GM08714 (cell line): ENCODE results near the gene FOLR3.
"Not testable (repeated sequence)": the region's sequence is repeated elsewhere in the genome, so short reads cannot be mapped to it uniquely, and the experiment has no call there.

Experiments
- H3K4me3 ChIP-seq: fragments of 200-500 bp; sonication (Bioruptor generic); 2 replicates; pipeline ENCODE4 v1.5.1; 2014; ENCODE audit warnings: mild to moderate bottlenecking, low read length, inconsistent platforms
- ZNF274 ChIP-seq: IDR thresholded peaks from 2 replicates; pipeline ENCODE4 v1.6.1; 2012; ENCODE audit warnings: mild to moderate bottlenecking, low read depth, low read length

FOLR3 gene

GRCh38 chr11:72173291-72173690, 37.8 kb downstream of the FOLR3 start:
- TF ChIP-seq ZNF274 = no peak
- no peak overlapping the region for H3K4me3 ChIP-seq

DNA sequence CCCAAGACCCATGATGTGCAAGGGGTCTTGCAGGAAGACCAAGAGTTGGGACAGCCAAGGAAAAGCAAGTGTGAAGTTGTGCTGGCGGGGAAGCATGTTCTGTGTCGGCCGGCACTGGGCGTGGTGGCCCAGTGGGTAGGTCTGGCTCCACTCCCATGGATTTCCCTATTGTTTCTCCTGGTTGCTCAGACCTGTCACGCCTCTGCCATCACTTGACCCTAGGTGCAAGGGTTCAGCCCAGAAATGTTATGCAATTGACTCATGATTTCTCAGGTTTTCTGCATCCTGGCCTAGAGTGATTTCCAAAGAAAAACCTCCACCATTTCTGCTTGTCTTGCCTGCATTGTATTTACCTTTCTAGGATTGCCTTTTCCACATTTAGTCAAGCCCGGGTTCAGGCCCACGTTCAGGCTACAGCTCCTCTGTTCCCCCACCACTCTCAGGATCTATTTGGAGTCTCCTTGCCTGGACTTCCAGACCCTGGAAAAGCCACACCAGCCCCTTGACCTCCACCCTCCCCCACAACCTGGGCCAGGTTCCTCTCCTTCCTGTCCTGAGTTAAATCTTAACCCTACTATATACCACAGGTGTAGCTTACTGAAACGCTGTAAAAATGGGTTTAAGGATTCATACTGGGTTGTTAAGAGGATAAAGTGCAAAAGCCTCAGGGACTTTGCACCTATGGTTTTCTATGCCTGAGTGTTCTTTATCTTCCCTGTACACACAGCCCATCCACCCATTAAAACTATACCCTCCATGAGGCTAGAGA, 39.0 kb downstream of the FOLR3 start:
- no peak for TF ChIP-seq ZNF274
- H3K4me3 ChIP-seq = no peak overlapping the region

DNA sequence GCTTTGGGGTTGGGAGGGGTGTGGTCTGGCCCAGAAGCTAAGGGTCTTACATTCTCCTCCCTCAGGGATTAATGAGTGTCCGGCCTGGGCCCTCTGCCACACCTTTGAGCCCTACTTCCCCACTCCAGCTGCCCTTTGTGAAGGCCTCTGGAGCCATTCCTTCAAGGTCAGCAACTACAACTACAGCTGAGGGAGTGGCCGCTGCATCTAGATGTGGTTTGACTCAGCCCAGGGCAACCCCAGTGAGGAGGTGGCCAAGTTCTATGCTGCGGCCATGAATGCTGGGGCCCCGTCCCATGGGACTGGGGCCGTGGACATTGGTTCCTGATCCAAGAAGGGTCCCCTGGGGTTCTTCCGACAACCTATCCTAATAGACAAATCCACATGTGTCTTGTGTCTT, 42.1 kb downstream of the FOLR3 start:
- no peak overlapping the region for H3K4me3 ChIP-seq
- no peak for TF ChIP-seq ZNF274

DNA sequence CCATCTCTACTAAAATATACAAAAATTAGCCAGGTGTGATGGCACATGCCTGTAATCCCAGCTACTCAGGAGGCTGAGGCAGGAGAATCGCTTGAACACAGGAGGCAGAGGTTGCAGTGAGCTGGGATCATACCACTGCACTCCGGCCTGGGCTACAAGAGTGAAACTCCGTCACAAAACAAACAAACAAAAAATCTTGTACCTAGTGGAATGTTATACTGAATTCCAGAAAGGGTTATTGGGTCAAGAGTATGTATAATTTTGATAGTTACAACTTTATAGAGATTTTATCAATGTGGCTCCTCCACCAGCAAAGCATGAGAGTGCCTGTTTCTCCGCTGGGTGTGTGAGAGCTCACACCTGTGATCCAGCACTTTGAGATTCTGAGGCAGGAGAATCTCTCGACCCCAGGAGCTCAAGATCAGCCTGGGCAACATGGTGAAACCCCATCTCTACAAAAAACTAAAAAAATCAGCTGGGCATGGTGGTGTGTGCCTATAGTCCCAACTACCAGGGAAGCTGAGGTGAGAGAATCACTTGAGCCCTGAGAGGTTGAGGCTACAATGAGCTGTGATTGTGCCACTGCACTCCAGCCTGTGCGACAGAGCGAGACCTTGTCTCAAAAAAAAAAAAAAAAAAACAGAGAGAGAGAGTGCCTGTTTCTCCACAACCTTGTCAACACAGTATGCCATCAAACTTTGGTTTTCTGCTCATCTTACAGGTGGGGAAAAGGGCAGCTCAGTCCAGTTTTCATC, 43.7 kb downstream of the FOLR3 start:
- H3K4me3 ChIP-seq = no peak overlapping the region
- TF ChIP-seq ZNF274 = no peak

- no peak overlapping the region for H3K4me3 ChIP-seq
- TF ChIP-seq ZNF274 = no peak
Observed at GRCh38 chr11:72179804-72180396, 44.4 kb downstream of the FOLR3 start.

DNA sequence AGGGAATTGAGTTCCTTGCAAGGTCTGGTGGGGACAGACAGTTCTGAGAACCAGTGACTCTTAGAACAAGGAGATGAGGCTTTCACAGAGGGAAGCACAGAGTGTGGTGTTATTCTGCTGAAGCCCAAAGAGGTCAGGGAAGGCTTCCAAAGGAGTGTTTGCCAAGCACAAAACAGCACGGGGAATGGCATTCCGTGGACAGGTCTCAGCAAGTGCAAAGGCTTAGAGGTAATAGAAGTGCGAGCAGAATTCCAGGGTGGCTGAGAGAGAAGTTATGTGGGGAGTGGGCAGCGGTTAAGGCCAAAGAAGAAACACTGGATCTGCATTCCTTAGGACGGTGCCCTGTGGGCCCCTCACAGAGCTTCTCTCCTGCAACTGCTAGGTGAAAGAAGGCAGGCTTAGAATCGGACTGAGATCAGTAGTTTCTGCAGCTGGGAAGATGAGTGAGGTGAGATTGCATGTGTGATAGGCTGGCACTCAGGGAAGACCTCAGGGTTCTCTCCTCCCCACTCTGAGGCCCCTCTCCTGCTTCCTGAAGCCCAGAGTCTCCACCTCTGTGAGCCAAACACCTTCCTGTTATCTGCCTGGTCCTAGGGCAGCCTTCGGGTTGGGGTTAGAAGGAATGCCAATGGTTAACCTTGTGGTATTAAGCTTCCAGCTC, 45.5 kb downstream of the FOLR3 start:
- H3K4me3 ChIP-seq = not testable (repeated sequence)

GRCh38 chr11:72181553-72181958, 46.0 kb downstream of the FOLR3 start:
- not testable (repeated sequence) for H3K4me3 ChIP-seq

- no peak overlapping the region for H3K4me3 ChIP-seq
- no peak for TF ChIP-seq ZNF274
Observed at GRCh38 chr11:72188267-72188666, 52.7 kb downstream of the FOLR3 start.
